ENCODE measurements around the gene CTNNBL1.

The CTNNBL1 gene

DNA sequence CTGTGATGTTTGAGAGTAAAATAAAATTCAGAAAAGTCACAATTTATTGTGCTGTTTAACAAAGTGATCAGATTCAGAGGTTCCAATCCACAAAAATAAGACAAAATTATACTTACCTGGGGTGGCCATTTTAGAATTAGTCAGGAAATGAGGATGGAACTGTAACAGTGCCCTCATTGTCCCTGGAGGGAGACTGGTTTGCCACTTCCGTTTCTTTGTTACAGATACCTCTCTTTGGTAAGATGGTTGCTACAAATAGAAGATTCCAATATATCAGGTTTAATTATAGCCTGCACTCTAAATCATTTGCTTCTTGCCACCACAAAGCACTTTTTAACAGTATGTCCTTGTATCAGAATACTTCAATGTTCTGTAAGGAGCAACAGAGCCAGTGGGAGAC is 95.6 kb downstream of the CTNNBL1 start:
- no peak overlapping the region for H3K27ac ChIP-seq (replicated peaks)

GRCh38 chr20:37790900-37791299 is 97.1 kb downstream of the CTNNBL1 start:
- no peak overlapping the region for H3K4me3 ChIP-seq (replicated peaks; ENCODE audit: insufficient read depth, low read length)
- no peak for TF ChIP-seq GABPA (IDR thresholded peaks at IDR 0.05; ENCODE audit: low read depth)
- no peak for TF ChIP-seq SPI1 (IDR thresholded peaks at IDR 0.05; ENCODE audit: borderline replicate concordance, low read depth)
- TF ChIP-seq, protein P1, sequence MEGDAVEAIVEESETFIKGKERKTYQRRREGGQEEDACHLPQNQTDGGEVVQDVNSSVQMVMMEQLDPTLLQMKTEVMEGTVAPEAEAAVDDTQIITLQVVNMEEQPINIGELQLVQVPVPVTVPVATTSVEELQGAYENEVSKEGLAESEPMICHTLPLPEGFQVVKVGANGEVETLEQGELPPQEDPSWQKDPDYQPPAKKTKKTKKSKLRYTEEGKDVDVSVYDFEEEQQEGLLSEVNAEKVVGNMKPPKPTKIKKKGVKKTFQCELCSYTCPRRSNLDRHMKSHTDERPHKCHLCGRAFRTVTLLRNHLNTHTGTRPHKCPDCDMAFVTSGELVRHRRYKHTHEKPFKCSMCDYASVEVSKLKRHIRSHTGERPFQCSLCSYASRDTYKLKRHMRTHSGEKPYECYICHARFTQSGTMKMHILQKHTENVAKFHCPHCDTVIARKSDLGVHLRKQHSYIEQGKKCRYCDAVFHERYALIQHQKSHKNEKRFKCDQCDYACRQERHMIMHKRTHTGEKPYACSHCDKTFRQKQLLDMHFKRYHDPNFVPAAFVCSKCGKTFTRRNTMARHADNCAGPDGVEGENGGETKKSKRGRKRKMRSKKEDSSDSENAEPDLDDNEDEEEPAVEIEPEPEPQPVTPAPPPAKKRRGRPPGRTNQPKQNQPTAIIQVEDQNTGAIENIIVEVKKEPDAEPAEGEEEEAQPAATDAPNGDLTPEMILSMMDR (IDR thresholded peaks at IDR 0.05; ENCODE audit: insufficient read depth, low read length): no peak
- TF ChIP-seq, protein P2, sequence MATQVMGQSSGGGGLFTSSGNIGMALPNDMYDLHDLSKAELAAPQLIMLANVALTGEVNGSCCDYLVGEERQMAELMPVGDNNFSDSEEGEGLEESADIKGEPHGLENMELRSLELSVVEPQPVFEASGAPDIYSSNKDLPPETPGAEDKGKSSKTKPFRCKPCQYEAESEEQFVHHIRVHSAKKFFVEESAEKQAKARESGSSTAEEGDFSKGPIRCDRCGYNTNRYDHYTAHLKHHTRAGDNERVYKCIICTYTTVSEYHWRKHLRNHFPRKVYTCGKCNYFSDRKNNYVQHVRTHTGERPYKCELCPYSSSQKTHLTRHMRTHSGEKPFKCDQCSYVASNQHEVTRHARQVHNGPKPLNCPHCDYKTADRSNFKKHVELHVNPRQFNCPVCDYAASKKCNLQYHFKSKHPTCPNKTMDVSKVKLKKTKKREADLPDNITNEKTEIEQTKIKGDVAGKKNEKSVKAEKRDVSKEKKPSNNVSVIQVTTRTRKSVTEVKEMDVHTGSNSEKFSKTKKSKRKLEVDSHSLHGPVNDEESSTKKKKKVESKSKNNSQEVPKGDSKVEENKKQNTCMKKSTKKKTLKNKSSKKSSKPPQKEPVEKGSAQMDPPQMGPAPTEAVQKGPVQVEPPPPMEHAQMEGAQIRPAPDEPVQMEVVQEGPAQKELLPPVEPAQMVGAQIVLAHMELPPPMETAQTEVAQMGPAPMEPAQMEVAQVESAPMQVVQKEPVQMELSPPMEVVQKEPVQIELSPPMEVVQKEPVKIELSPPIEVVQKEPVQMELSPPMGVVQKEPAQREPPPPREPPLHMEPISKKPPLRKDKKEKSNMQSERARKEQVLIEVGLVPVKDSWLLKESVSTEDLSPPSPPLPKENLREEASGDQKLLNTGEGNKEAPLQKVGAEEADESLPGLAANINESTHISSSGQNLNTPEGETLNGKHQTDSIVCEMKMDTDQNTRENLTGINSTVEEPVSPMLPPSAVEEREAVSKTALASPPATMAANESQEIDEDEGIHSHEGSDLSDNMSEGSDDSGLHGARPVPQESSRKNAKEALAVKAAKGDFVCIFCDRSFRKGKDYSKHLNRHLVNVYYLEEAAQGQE (IDR thresholded peaks at IDR 0.05; ENCODE audit: insufficient replicate concordance, low read depth): no peak
- no peak for TF ChIP-seq POLR2AphosphoS5 (IDR thresholded peaks at IDR 0.05; ENCODE audit: low read depth)
- no peak overlapping the region for H3K27ac ChIP-seq (replicated peaks)
- no peaks in the 10 kb centered on the region for H3K27me3 ChIP-seq (ENCODE audit: insufficient read depth, poor library complexity, severe bottlenecking)
- no peak for DNase-seq (ENCODE audit: low read depth in 1 of 2, low spot score in 1 of 2)

More for the DNA sequence above, 95.6 kb downstream of the CTNNBL1 start:
- TF ChIP-seq GABPA (IDR thresholded peaks at IDR 0.05; ENCODE audit: low read depth): no peak
- no peak for TF ChIP-seq SPI1 (IDR thresholded peaks at IDR 0.05; ENCODE audit: borderline replicate concordance, low read depth)
- TF ChIP-seq POLR2AphosphoS5 (IDR thresholded peaks at IDR 0.05; ENCODE audit: low read depth): no peak
- TF ChIP-seq, protein P1 (IDR thresholded peaks at IDR 0.05; ENCODE audit: insufficient read depth, low read length): no peak
- TF ChIP-seq, protein P2 (IDR thresholded peaks at IDR 0.05; ENCODE audit: insufficient replicate concordance, low read depth): no peak
- H3K4me3 ChIP-seq (replicated peaks; ENCODE audit: insufficient read depth, low read length): no peak overlapping the region
- H3K27me3 ChIP-seq (ENCODE audit: insufficient read depth, poor library complexity, severe bottlenecking): no peaks in the 10 kb centered on the region
- DNase-seq (ENCODE audit: low read depth in 1 of 2, low spot score in 1 of 2): no peak

GRCh38 chr20:37796121-37796520 is 102.3 kb downstream of the CTNNBL1 start:
- DNase-seq (ENCODE audit: low read depth in 1 of 2, low spot score in 1 of 2): no peak

More at GRCh38 chr20:37796121-37796520, 102.3 kb downstream of the CTNNBL1 start:
- H3K4me3 ChIP-seq (replicated peaks; ENCODE audit: insufficient read depth, low read length): no peak overlapping the region
- no peak overlapping the region for H3K27ac ChIP-seq (replicated peaks)
- no peak for TF ChIP-seq GABPA (IDR thresholded peaks at IDR 0.05; ENCODE audit: low read depth)
- TF ChIP-seq, protein P2 (IDR thresholded peaks at IDR 0.05; ENCODE audit: insufficient replicate concordance, low read depth): no peak
- TF ChIP-seq, protein P1 (IDR thresholded peaks at IDR 0.05; ENCODE audit: insufficient read depth, low read length): no peak
- no peak for TF ChIP-seq SPI1 (IDR thresholded peaks at IDR 0.05; ENCODE audit: borderline replicate concordance, low read depth)
- TF ChIP-seq POLR2AphosphoS5 (IDR thresholded peaks at IDR 0.05; ENCODE audit: low read depth): no peak
- H3K27me3 ChIP-seq (ENCODE audit: insufficient read depth, poor library complexity, severe bottlenecking): no peaks in the 10 kb centered on the region
